ENCODE data around the gene KRT83.
A peak's percentile ranks its signal among the peaks of the same experiment; 100 is the strongest.
"Not testable (repeated sequence)": the region's sequence is repeated elsewhere in the genome, so short reads cannot be mapped to it uniquely, and the experiment has no call there.

The KRT83 gene

DNA sequence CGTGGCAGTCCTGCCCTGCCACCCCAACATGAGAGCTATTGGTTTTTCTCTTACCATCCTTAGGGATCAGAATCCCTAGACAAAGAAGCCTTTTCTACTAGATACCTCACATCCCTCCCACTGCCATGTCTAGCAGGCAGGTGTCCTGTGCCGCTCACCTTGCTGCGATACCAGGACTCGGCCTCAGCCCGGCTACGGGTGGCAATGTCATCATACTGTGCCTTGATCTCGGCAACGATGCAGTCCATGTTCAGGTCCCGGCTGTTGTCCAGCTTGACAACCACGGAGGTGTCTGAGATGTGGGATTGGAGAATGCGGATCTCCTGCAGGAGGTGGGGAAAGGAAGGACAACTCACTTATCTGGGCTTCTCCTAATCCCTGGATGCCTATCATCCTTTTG is 4.5 kb downstream of the KRT83 start (continued):
- TF ChIP-seq ZNF548 (tag by site-specific recombination; IDR thresholded peaks at IDR 0.05) (no peak), ZNF202 (tag by site-specific recombination; IDR thresholded peaks at IDR 0.05; ENCODE audit: borderline replicate concordance) (no peak), SETDB1 (IDR thresholded peaks at IDR 0.05; ENCODE audit: insufficient read length, low read length) (no peak), ZNF561 (tag by site-specific recombination; IDR thresholded peaks at IDR 0.05; ENCODE audit: borderline replicate concordance) (no peak)

DNA sequence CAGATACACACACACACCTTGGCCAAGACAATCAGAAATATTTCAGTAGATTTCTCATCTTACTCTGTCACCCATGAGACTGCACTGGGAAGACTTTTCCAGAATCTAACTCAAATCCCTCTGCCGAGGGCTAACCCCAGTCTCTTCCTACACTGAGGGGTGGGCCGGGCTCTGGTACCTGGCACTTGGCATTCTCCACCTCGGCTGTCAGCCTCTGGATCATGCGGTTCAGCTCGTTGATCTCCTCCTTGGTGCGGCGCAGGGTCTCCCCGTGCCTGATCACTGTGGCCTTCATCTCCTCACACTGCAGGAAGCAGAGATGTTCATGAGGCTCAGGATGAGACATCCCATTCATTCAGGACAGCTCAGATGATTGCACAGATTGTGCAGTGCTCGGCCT is 4.9 kb downstream of the KRT83 start:
- Histone ChIP-seq H3K36me3 (ENCODE audit: control insufficient read depth in 2 of 2, insufficient read depth in 1 of 2, low read length in 2 of 2) (no peaks in the 10 kb centered on the region), H3K4me1 (ENCODE audit: control insufficient read depth, insufficient read depth, low read length) (no peaks in the 10 kb centered on the region), H3K9me3 (ENCODE audit: control insufficient read depth, insufficient read depth, low read depth, low read length) (no peaks in the 10 kb centered on the region), H3K4me3 (ENCODE audit: low read depth, low read length) (no peak overlapping the region), H3K27ac (ENCODE audit: extremely low read depth, low read depth, low read length) (no peak overlapping the region)
- TF ChIP-seq ZNF624 (tag by site-specific recombination; IDR thresholded peaks at IDR 0.05): no peak
- TF ChIP-seq ZSCAN30 (tag by site-specific recombination; IDR thresholded peaks at IDR 0.05): no peak
- no peak for TF ChIP-seq ZNF571 (tag by site-specific recombination; IDR thresholded peaks at IDR 0.05)
- TF ChIP-seq HOXA7 (CRISPR knock-in tag; IDR thresholded peaks at IDR 0.05; ENCODE audit: borderline replicate concordance): no peak
- TF ChIP-seq ZNF560 (tag by site-specific recombination; IDR thresholded peaks at IDR 0.05; ENCODE audit: borderline replicate concordance): no peak
- no peak for TF ChIP-seq ZFP3 (tag by site-specific recombination; IDR thresholded peaks at IDR 0.05; ENCODE audit: low read depth)
- no peak for TF ChIP-seq ZNF350 (tag by site-specific recombination; IDR thresholded peaks at IDR 0.05)
- TF ChIP-seq ZNF302 (tag by site-specific recombination; IDR thresholded peaks at IDR 0.05; ENCODE audit: low read depth): no peak
- TF ChIP-seq ZNF138 (tag by site-specific recombination; IDR thresholded peaks at IDR 0.05; ENCODE audit: borderline replicate concordance): no peak
- TF ChIP-seq, protein P1, sequence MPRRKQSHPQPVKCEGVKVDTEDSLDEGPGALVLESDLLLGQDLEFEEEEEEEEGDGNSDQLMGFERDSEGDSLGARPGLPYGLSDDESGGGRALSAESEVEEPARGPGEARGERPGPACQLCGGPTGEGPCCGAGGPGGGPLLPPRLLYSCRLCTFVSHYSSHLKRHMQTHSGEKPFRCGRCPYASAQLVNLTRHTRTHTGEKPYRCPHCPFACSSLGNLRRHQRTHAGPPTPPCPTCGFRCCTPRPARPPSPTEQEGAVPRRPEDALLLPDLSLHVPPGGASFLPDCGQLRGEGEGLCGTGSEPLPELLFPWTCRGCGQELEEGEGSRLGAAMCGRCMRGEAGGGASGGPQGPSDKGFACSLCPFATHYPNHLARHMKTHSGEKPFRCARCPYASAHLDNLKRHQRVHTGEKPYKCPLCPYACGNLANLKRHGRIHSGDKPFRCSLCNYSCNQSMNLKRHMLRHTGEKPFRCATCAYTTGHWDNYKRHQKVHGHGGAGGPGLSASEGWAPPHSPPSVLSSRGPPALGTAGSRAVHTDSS (tag by site-specific recombination; IDR thresholded peaks at IDR 0.05): no peak
- TF ChIP-seq, protein P2, sequence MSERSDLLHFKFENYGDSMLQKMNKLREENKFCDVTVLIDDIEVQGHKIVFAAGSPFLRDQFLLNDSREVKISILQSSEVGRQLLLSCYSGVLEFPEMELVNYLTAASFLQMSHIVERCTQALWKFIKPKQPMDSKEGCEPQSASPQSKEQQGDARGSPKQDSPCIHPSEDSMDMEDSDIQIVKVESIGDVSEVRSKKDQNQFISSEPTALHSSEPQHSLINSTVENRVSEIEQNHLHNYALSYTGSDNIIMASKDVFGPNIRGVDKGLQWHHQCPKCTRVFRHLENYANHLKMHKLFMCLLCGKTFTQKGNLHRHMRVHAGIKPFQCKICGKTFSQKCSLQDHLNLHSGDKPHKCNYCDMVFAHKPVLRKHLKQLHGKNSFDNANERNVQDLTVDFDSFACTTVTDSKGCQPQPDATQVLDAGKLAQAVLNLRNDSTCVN (tag by site-specific recombination; optimal IDR thresholded peaks at IDR 0.05): no peak
- TF ChIP-seq ZNF132 (tag by site-specific recombination; IDR thresholded peaks at IDR 0.05; ENCODE audit: borderline replicate concordance): no peak
- no peak for TF ChIP-seq ZNF169 (tag by site-specific recombination; IDR thresholded peaks at IDR 0.05)
- no peak for TF ChIP-seq ZNF549 (tag by site-specific recombination; IDR thresholded peaks at IDR 0.05)
- no peak for TF ChIP-seq HOXD13 (CRISPR knock-in tag; IDR thresholded peaks at IDR 0.05; ENCODE audit: borderline replicate concordance)
- TF ChIP-seq ZNF311 (tag by site-specific recombination; IDR thresholded peaks at IDR 0.05; ENCODE audit: borderline replicate concordance): no peak
- POLR2A ChIA-PET: no interaction called here
- CTCF ChIA-PET: interaction anchor here (0.6 to 3.0 kb wide), 10 partner anchors 9 to 590 kb away, joined by 3 to 18 read pairs (median 5); no protein-coding TSS in a partner anchor

DNA sequence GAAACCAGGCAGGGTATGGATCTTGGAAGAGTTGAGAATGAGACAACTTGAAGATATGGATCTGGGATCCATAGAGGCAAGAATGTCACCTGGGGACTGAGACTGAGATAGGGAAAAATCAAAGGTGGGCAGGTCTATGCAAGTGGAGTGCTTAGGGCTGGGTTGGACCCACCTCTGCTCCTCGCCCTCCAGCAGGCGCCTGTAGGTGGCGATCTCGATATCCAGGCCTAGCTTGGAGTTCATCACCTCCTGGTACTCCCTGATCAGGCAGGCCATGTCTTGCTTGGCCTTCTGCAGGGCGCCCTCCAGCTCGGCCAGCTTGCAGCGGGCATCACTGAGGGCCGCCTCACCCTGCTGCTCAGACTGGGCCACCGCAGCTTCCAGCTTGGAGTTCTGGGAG is 5.5 kb downstream of the KRT83 start:
- H3K4me1 ChIP-seq (ENCODE audit: control insufficient read depth, insufficient read depth, low read length); H3K27ac ChIP-seq (ENCODE audit: extremely low read depth, low read depth, low read length); H3K4me3 ChIP-seq (ENCODE audit: low read depth, low read length); H3K9me3 ChIP-seq (ENCODE audit: control insufficient read depth, insufficient read depth, low read depth, low read length); H3K36me3 ChIP-seq (ENCODE audit: control insufficient read depth in 2 of 2, insufficient read depth in 1 of 2, low read length in 2 of 2); POLR2A ChIA-PET: not testable (repeated sequence)
- TF ChIP-seq ZNF600 (tag by site-specific recombination; IDR thresholded peaks at IDR 0.05): peak; percentile 49; the same call in 1 of the 2 replicates
- CTCF ChIA-PET: interaction anchor here (0.6 to 3.0 kb wide), 14 partner anchors 9 to 591 kb away, joined by 3 to 18 read pairs (median 5); no protein-coding TSS in a partner anchor

Measured in HEK293 (cell line).